SK-N-SH treated with all-trans-retinoic acid at 6 μM for 48 hours (cell line): Measurements from ENCODE around the gene SEC14L1.

Experiments used
- BACH2 ChIP-seq: fragments of 250-450 bp; sonication (Bioruptor Pico); IDR thresholded peaks from 2 replicates; pipeline ENCODE4 v1.9.0; 2021; ENCODE audit warnings: mild to moderate bottlenecking, borderline replicate concordance
- CSDC2 ChIP-seq: fragments of 250-450 bp; sonication (Bioruptor Pico); IDR thresholded peaks from 2 replicates; pipeline ENCODE4 v1.5.0; 2020; ENCODE audit warnings: mild to moderate bottlenecking, moderate library complexity
- ESRRG ChIP-seq: fragments of 250-450 bp; sonication (Bioruptor Pico); IDR thresholded peaks from 2 replicates; pipeline ENCODE4 v1.6.1; 2021; ENCODE audit warnings: mild to moderate bottlenecking
- PATZ1 ChIP-seq: fragments of 250-450 bp; sonication (Bioruptor Pico); IDR thresholded peaks from 2 replicates; pipeline ENCODE4 v1.8.0; 2020; ENCODE audit warnings: mild to moderate bottlenecking, moderate library complexity, borderline replicate concordance
- TCF4 ChIP-seq: fragments of 250-450 bp; sonication (Bioruptor Pico); IDR thresholded peaks from 2 replicates; pipeline ENCODE4 v1.8.0; 2021; ENCODE audit warnings: mild to moderate bottlenecking, moderate library complexity, borderline replicate concordance
- ZNF8 ChIP-seq: fragments of 450-650 bp; formaldehyde crosslinking; IDR thresholded peaks from 2 replicates; pipeline ENCODE4 v1.5.0; 2020; ENCODE audit warnings: mild to moderate bottlenecking, moderate library complexity
- TF ChIP-seq, protein P1 (sequence below): fragments of 250-450 bp; sonication (Bioruptor Pico); IDR thresholded peaks from 2 replicates; pipeline ENCODE4 v1.5.1; 2020; ENCODE audit warnings: low read depth, mild to moderate bottlenecking, moderate library complexity

DNA sequence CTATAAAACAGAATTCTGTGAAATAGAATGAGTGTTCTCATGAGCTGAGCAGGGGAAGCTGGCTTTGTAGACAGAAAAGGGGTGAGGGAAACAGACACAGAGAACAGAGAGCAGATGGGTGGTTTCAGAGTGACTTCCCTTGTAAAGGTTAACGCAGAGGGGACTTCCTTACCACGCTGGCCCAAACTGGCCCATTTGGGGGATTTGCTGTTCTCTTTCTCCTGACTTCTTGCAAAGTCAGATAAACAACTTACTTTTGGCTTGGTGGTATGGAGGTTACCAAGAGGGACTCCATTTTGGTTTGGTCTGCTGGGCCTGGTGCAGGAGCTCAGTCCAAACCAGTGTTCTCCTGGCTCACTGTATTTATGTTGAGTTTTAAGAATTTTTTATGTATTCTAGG lies 48.4 kb downstream of the SEC14L1 start:
- TF ChIP-seq PATZ1 (no peak), TCF4 (CRISPR knock-in tag) (no peak), BACH2 (CRISPR knock-in tag) (no peak), ESRRG (CRISPR knock-in tag) (no peak), CSDC2 (CRISPR knock-in tag) (no peak), ZNF8 (CRISPR knock-in tag) (no peak)
- TF ChIP-seq, protein P1, sequence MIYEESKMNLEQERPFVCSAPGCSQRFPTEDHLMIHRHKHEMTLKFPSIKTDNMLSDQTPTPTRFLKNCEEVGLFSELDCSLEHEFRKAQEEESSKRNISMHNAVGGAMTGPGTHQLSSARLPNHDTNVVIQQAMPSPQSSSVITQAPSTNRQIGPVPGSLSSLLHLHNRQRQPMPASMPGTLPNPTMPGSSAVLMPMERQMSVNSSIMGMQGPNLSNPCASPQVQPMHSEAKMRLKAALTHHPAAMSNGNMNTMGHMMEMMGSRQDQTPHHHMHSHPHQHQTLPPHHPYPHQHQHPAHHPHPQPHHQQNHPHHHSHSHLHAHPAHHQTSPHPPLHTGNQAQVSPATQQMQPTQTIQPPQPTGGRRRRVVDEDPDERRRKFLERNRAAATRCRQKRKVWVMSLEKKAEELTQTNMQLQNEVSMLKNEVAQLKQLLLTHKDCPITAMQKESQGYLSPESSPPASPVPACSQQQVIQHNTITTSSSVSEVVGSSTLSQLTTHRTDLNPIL (CRISPR knock-in tag): no peak
